GM12875 (cell line): Measurements from ENCODE around the gene ACER2.
"Not testable (repeated sequence)": the region's sequence is repeated elsewhere in the genome, so short reads cannot be mapped to it uniquely, and the experiment has no call there.

Experiments
- H3K4me3 ChIP-seq: one replicate; pipeline ENCODE4 v1.5.1; 2011; ENCODE audit warnings: low read depth, low read length, control low read depth
- CTCF ChIP-seq: IDR thresholded peaks from 2 replicates; pipeline ENCODE4 v1.5.1; 2011; ENCODE audit warnings: low read depth, mild to moderate bottlenecking, control low read depth, inconsistent platforms, low read length, moderate library complexity, borderline replicate concordance; ENCODE audit not compliant: insufficient read depth

The ACER2 gene

GRCh38 chr9:19378164-19378563 lies 30.6 kb upstream of the ACER2 start:
- H3K4me3 ChIP-seq, result peak overlapping the region; percentile 81
- TF ChIP-seq CTCF, result no peak

- peak overlapping the region; percentile 81 for H3K4me3 ChIP-seq
- TF ChIP-seq CTCF, result no peak
These were observed 30.2 kb upstream of the ACER2 start for GRCh38 chr9:19378647-19379046.

GRCh38 chr9:19379283-19379682 lies 29.5 kb upstream of the ACER2 start:
- peak overlapping the region; percentile 81 for H3K4me3 ChIP-seq
- no peak for TF ChIP-seq CTCF

GRCh38 chr9:19379697-19380046 lies 29.1 kb upstream of the ACER2 start:
- no peak for TF ChIP-seq CTCF
- H3K4me3 ChIP-seq, result peak overlapping the region; percentile 81

- H3K4me3 ChIP-seq, result peak overlapping the region; percentile 81
- TF ChIP-seq CTCF, result no peak
These were observed 28.1 kb upstream of the ACER2 start for GRCh38 chr9:19380826-19381075.

GRCh38 chr9:19381656-19382055 lies 27.2 kb upstream of the ACER2 start:
- no peak overlapping the region for H3K4me3 ChIP-seq
- no peak for TF ChIP-seq CTCF

- H3K4me3 ChIP-seq, result not testable (repeated sequence)
These were observed 23.6 kb upstream of the ACER2 start for GRCh38 chr9:19385212-19385611.

GRCh38 chr9:19385786-19386501 lies 22.9 kb upstream of the ACER2 start:
- H3K4me3 ChIP-seq, result no peak overlapping the region
- TF ChIP-seq CTCF, result no peak
